A549 (cell line): ENCODE results near the gene DMRTB1.

Experiments used
- TF ChIP-seq, protein P1 (sequence below): fragments of 200-600 bp; sonication (generic); IDR thresholded peaks from 2 replicates; pipeline ENCODE4 v1.6.1; 2016; ENCODE audit warnings: antibody characterized with exemption, mild to moderate bottlenecking, moderate library complexity
- TF ChIP-seq, protein P2 (sequence below): fragments of >200 bp; sonication (Bioruptor Twin); formaldehyde crosslinking; IDR thresholded peaks from 3 replicates; pipeline ENCODE4 v1.5.1; 2016

DNA sequence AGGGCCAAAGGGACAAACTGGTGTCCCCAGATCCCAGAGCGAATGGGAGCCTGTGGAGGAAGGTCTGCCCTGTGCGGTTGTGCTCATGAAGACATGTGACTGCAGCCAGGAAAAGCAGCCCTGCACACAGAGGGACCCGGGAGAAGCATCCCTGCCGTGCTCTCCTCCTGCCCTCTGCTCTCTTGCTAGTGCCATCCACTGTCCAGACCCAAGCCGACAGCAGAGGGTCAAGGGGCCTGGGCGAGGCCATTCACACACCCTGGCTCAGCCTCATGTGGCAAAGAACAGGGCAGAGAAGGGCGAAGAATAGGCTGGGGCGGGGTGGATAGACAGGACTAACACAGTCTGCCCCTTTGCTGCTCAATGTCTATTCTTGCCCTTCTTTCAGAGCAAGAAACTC, 17.4 kb downstream of the DMRTB1 start:
- TF ChIP-seq, protein P1, sequence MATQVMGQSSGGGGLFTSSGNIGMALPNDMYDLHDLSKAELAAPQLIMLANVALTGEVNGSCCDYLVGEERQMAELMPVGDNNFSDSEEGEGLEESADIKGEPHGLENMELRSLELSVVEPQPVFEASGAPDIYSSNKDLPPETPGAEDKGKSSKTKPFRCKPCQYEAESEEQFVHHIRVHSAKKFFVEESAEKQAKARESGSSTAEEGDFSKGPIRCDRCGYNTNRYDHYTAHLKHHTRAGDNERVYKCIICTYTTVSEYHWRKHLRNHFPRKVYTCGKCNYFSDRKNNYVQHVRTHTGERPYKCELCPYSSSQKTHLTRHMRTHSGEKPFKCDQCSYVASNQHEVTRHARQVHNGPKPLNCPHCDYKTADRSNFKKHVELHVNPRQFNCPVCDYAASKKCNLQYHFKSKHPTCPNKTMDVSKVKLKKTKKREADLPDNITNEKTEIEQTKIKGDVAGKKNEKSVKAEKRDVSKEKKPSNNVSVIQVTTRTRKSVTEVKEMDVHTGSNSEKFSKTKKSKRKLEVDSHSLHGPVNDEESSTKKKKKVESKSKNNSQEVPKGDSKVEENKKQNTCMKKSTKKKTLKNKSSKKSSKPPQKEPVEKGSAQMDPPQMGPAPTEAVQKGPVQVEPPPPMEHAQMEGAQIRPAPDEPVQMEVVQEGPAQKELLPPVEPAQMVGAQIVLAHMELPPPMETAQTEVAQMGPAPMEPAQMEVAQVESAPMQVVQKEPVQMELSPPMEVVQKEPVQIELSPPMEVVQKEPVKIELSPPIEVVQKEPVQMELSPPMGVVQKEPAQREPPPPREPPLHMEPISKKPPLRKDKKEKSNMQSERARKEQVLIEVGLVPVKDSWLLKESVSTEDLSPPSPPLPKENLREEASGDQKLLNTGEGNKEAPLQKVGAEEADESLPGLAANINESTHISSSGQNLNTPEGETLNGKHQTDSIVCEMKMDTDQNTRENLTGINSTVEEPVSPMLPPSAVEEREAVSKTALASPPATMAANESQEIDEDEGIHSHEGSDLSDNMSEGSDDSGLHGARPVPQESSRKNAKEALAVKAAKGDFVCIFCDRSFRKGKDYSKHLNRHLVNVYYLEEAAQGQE: no peak
- TF ChIP-seq, protein P2, sequence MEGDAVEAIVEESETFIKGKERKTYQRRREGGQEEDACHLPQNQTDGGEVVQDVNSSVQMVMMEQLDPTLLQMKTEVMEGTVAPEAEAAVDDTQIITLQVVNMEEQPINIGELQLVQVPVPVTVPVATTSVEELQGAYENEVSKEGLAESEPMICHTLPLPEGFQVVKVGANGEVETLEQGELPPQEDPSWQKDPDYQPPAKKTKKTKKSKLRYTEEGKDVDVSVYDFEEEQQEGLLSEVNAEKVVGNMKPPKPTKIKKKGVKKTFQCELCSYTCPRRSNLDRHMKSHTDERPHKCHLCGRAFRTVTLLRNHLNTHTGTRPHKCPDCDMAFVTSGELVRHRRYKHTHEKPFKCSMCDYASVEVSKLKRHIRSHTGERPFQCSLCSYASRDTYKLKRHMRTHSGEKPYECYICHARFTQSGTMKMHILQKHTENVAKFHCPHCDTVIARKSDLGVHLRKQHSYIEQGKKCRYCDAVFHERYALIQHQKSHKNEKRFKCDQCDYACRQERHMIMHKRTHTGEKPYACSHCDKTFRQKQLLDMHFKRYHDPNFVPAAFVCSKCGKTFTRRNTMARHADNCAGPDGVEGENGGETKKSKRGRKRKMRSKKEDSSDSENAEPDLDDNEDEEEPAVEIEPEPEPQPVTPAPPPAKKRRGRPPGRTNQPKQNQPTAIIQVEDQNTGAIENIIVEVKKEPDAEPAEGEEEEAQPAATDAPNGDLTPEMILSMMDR: no peak
